HG02763 (cell line): ENCODE data around the gene APC.
"Not testable (repeated sequence)": the region's sequence is repeated elsewhere in the genome, so short reads cannot be mapped to it uniquely, and the experiment has no call there.

Experiments
- ATAC-seq: cut with Tn5 transposase; IDR thresholded peaks from one replicate; pipeline ENCODE4 v1.9.1; 2021; ENCODE audit warnings: mild to moderate bottlenecking, moderate library complexity; ENCODE audit not compliant: unreplicated experiment

The APC gene

GRCh38 chr5:112848116-112848811 is 110.6 kb downstream of the APC start:
- ATAC-seq, result peak; percentile 98

GRCh38 chr5:112849912-112850311 is 112.2 kb downstream of the APC start:
- ATAC-seq, result no peak

- ATAC-seq, result no peak
These were observed 117.0 kb downstream of the APC start for GRCh38 chr5:112854651-112855050.

- no peak for ATAC-seq
These were observed 120.2 kb downstream of the APC start for GRCh38 chr5:112857866-112858265.

- not testable (repeated sequence) for ATAC-seq
These were observed 122.9 kb downstream of the APC start for GRCh38 chr5:112860571-112860928.

GRCh38 chr5:112860929-112861637 is 123.4 kb downstream of the APC start, which contains the start of gene SRP19:
Gene SRP19, plus strand, starts transcription at chr5:112861287. Its CDS starts 90 bp downstream, at chr5:112861377.
- ATAC-seq, result peak; percentile 99

- no peak for ATAC-seq
These were observed 123.9 kb downstream of the APC start for GRCh38 chr5:112861638-112861985.

- no peak for ATAC-seq
These were observed 124.4 kb downstream of the APC start for GRCh38 chr5:112862085-112862484.

- no peak for ATAC-seq
These were observed 125.9 kb downstream of the APC start for GRCh38 chr5:112863549-112863948.

GRCh38 chr5:112865128-112865527 is 127.4 kb downstream of the APC start:
- ATAC-seq, result no peak

- ATAC-seq, result no peak
These were observed 129.1 kb downstream of the APC start for GRCh38 chr5:112866739-112867138.

GRCh38 chr5:112867411-112867810 is 129.7 kb downstream of the APC start:
- ATAC-seq, result no peak

- peak; percentile 91 for ATAC-seq
These were observed 132.3 kb downstream of the APC start for GRCh38 chr5:112869948-112870347.

GRCh38 chr5:112870966-112871365 is 133.3 kb downstream of the APC start:
- no peak for ATAC-seq

- no peak for ATAC-seq
These were observed 138.7 kb downstream of the APC start for GRCh38 chr5:112876362-112876761.

GRCh38 chr5:112878101-112878500 is 140.4 kb downstream of the APC start:
- no peak for ATAC-seq

GRCh38 chr5:112878760-112879159 is 141.1 kb downstream of the APC start:
- peak; percentile 62 for ATAC-seq

GRCh38 chr5:112880219-112880964 is 142.7 kb downstream of the APC start:
- ATAC-seq, result no peak

GRCh38 chr5:112883192-112883591 is 145.5 kb downstream of the APC start:
- ATAC-seq, result no peak

- ATAC-seq, result no peak
These were observed 147.3 kb downstream of the APC start for GRCh38 chr5:112885001-112885400.

- ATAC-seq, result no peak
These were observed 149.3 kb downstream of the APC start for GRCh38 chr5:112886975-112887374.

GRCh38 chr5:112892066-112892465 is 154.4 kb downstream of the APC start:
- ATAC-seq, result not testable (repeated sequence)
